NT2/D1 (cell line): ENCODE results near the gene WDR7.

Experiments used
- SUZ12 ChIP-seq: IDR thresholded peaks from 2 replicates; pipeline ENCODE4 v1.6.1; 2011; ENCODE audit not compliant: insufficient read length, insufficient read depth; ENCODE audit errors: extremely low read depth
- YY1 ChIP-seq: IDR thresholded peaks from 2 replicates; pipeline ENCODE4 v1.6.1; 2011; ENCODE audit not compliant: insufficient read length, insufficient read depth

- TF ChIP-seq SUZ12 (no peak), YY1 (no peak)
These were observed 71.4 kb downstream of the WDR7 start for GRCh38 chr18:56722518-56722917.
